Measurements from ENCODE around the gene KIF9.
A peak's percentile ranks its signal among the peaks of the same experiment; 100 is the strongest.
"Not testable (repeated sequence)": the region's sequence is repeated elsewhere in the genome, so short reads cannot be mapped to it uniquely, and the experiment has no call there.

KIF9 gene

GRCh38 chr3:47282424-47283192, at the start of gene KIF9, which contains the start of gene KLHL18:
TSS of gene KIF9 (minus strand) at chr3:47282799. CDS start at chr3:47277374, 5,425 bp downstream.
TSS of gene KLHL18 (plus strand) at chr3:47282944. CDS start at chr3:47282966, 22 bp downstream.
- peak; percentile 94 for DNase-seq (ENCODE audit: low spot score)
- peak; percentile 10 for TF ChIP-seq CTCF (IDR thresholded peaks at IDR 0.05; ENCODE audit: extremely low read depth, insufficient read depth, missing control alignments)
- in situ Hi-C loops (cut with MboI; ENCODE audit: low pct_unique_long_range_greater_than_20kb, low sequenced_read_pairs, unreplicated experiment) = no loop called here

- peak; percentile 68 for TF ChIP-seq CTCF (IDR thresholded peaks at IDR 0.05; ENCODE audit: extremely low read depth, insufficient read depth, missing control alignments)
- in situ Hi-C loops (cut with MboI; ENCODE audit: low pct_unique_long_range_greater_than_20kb, low sequenced_read_pairs, unreplicated experiment) = no loop called here
- DNase-seq (ENCODE audit: low spot score) = peak; percentile 75
Measured at GRCh38 chr3:47324278-47324865, 41.8 kb upstream of the KIF9 start.

GRCh38 chr3:47323431-47324277, 41.1 kb upstream of the KIF9 start:
- in situ Hi-C loops (cut with MboI; ENCODE audit: low pct_unique_long_range_greater_than_20kb, low sequenced_read_pairs, unreplicated experiment) = no loop called here

GRCh38 chr3:47319956-47320355, 37.4 kb upstream of the KIF9 start:
- TF ChIP-seq CTCF (IDR thresholded peaks at IDR 0.05; ENCODE audit: extremely low read depth, insufficient read depth, missing control alignments) = no peak
- in situ Hi-C loops (cut with MboI; ENCODE audit: low pct_unique_long_range_greater_than_20kb, low sequenced_read_pairs, unreplicated experiment) = no loop called here
- DNase-seq (ENCODE audit: low spot score) = no peak

More at GRCh38 chr3:47323431-47324277, 41.1 kb upstream of the KIF9 start:
- no peak for DNase-seq (ENCODE audit: low spot score)
- TF ChIP-seq CTCF (IDR thresholded peaks at IDR 0.05; ENCODE audit: extremely low read depth, insufficient read depth, missing control alignments) = no peak

GRCh38 chr3:47318916-47319315, 36.3 kb upstream of the KIF9 start:
- no peak for TF ChIP-seq CTCF (IDR thresholded peaks at IDR 0.05; ENCODE audit: extremely low read depth, insufficient read depth, missing control alignments)
- in situ Hi-C loops (cut with MboI; ENCODE audit: low pct_unique_long_range_greater_than_20kb, low sequenced_read_pairs, unreplicated experiment) = no loop called here
- no peak for DNase-seq (ENCODE audit: low spot score)

- DNase-seq (ENCODE audit: low spot score); in situ Hi-C loops (cut with MboI; ENCODE audit: low pct_unique_long_range_greater_than_20kb, low sequenced_read_pairs, unreplicated experiment): not testable (repeated sequence)
Measured at GRCh38 chr3:47316151-47316550, 33.6 kb upstream of the KIF9 start.

Measured in GM13977 (cell line).